Effector memory CD4-positive, alpha-beta T cell (primary cell): Measurements from ENCODE around the gene TP53I3.
A peak's percentile ranks its signal among the peaks of the same experiment; 100 is the strongest.

ENCODE experiments used
- DNase-seq, 3 donors: peaks; one replicate each; pipeline ENCODE4 v3.0.0-alpha.2; 2020
- H3K27ac ChIP-seq: 2 replicates; pipeline ENCODE4 v1.7.0; 2013; ENCODE audit warnings: mild to moderate bottlenecking, low read length, moderate library complexity; ENCODE audit not compliant: insufficient read depth, poor library complexity, severe bottlenecking
- H3K27me3 ChIP-seq: replicated peaks from 2 replicates; pipeline ENCODE4 v1.7.0; 2013; ENCODE audit warnings: mild to moderate bottlenecking, low read length; ENCODE audit not compliant: insufficient read depth, control insufficient read depth, poor library complexity, severe bottlenecking
- H3K36me3 ChIP-seq: 2 replicates; pipeline ENCODE4 v1.7.0; 2013; ENCODE audit warnings: mild to moderate bottlenecking, low read length, moderate library complexity; ENCODE audit not compliant: control insufficient read depth, insufficient read depth
- H3K4me1 ChIP-seq: 2 replicates; pipeline ENCODE4 v1.7.0; 2013; ENCODE audit warnings: low read length, mild to moderate bottlenecking; ENCODE audit not compliant: control insufficient read depth, insufficient read depth, poor library complexity, severe bottlenecking
- H3K4me3 ChIP-seq: 2 replicates; pipeline ENCODE4 v1.7.0; 2013; ENCODE audit warnings: low read length, low read depth, mild to moderate bottlenecking; ENCODE audit not compliant: insufficient read depth, poor library complexity, severe bottlenecking
- H3K9me3 ChIP-seq: 2 replicates; pipeline ENCODE4 v1.7.0; 2013; ENCODE audit warnings: mild to moderate bottlenecking, low read length, moderate library complexity; ENCODE audit not compliant: control insufficient read depth

Gene TP53I3

GRCh38 chr2:24058564-24059271 lies 25.9 kb downstream of the TP53I3 start:
- H3K9me3 ChIP-seq, result no peaks in the 10 kb centered on the region
- H3K4me3 ChIP-seq, result no peak overlapping the region
- no peaks in the 10 kb centered on the region for H3K4me1 ChIP-seq
- no peak overlapping the region for H3K27ac ChIP-seq
- no peaks in the 10 kb centered on the region for H3K36me3 ChIP-seq
- no peaks in the 10 kb centered on the region for H3K27me3 ChIP-seq
- no peak for DNase-seq

GRCh38 chr2:24055750-24056149 lies 28.9 kb downstream of the TP53I3 start:
- H3K9me3 ChIP-seq, result no peaks in the 10 kb centered on the region
- H3K27ac ChIP-seq, result no peak overlapping the region
- no peaks in the 10 kb centered on the region for H3K4me1 ChIP-seq
- no peak overlapping the region for H3K4me3 ChIP-seq
- DNase-seq, result no peak
- no peaks in the 10 kb centered on the region for H3K36me3 ChIP-seq
- peaks cover under 1% of the 10 kb centered on the region for H3K27me3 ChIP-seq

GRCh38 chr2:24054366-24055010 lies 30.1 kb downstream of the TP53I3 start:
- peaks cover 12% of the 10 kb centered on the region for H3K4me1 ChIP-seq
- no peak overlapping the region for H3K27ac ChIP-seq
- peaks cover 8% of the 10 kb centered on the region for H3K27me3 ChIP-seq
- DNase-seq, result no peak
- no peaks in the 10 kb centered on the region for H3K9me3 ChIP-seq
- H3K36me3 ChIP-seq, result no peaks in the 10 kb centered on the region
- no peak overlapping the region for H3K4me3 ChIP-seq

GRCh38 chr2:24052951-24053350 lies 31.7 kb downstream of the TP53I3 start:
- peaks cover 15% of the 10 kb centered on the region for H3K27me3 ChIP-seq
- H3K9me3 ChIP-seq, result no peaks in the 10 kb centered on the region
- H3K27ac ChIP-seq, result no peak overlapping the region
- no peak for DNase-seq
- peaks cover 18% of the 10 kb centered on the region for H3K4me1 ChIP-seq
- no peak overlapping the region for H3K4me3 ChIP-seq
- H3K36me3 ChIP-seq, result no peaks in the 10 kb centered on the region

- peaks cover 18% of the 10 kb centered on the region for H3K4me1 ChIP-seq
Measured at GRCh38 chr2:24051833-24052232, 32.8 kb downstream of the TP53I3 start.

GRCh38 chr2:24050041-24050979 lies 34.3 kb downstream of the TP53I3 start:
- Histone ChIP-seq H3K27ac (peak overlapping the region; percentile 18), H3K9me3 (no peaks in the 10 kb centered on the region), H3K4me1 (peaks cover 18% of the 10 kb centered on the region), H3K27me3 (peaks cover 15% of the 10 kb centered on the region), H3K4me3 (peak overlapping the region; percentile 64), H3K36me3 (no peaks in the 10 kb centered on the region)
- DNase-seq, result no peak

More at GRCh38 chr2:24051833-24052232, 32.8 kb downstream of the TP53I3 start:
- no peaks in the 10 kb centered on the region for H3K9me3 ChIP-seq
- no peak overlapping the region for H3K4me3 ChIP-seq
- H3K36me3 ChIP-seq, result no peaks in the 10 kb centered on the region
- no peak for DNase-seq
- H3K27me3 ChIP-seq, result peaks cover 15% of the 10 kb centered on the region
- no peak overlapping the region for H3K27ac ChIP-seq

- H3K27me3 ChIP-seq, result peaks cover 15% of the 10 kb centered on the region
- peak within 1 kb of the TSS; percentile 64 for H3K4me3 ChIP-seq
- H3K36me3 ChIP-seq, result no peaks in the 10 kb centered on the region
- peak within 1 kb of the TSS; percentile 18 for H3K27ac ChIP-seq
- H3K4me1 ChIP-seq, result peaks cover 18% of the 10 kb centered on the region
- DNase-seq, result peak; percentile 40 to 55 (median 49)
- H3K9me3 ChIP-seq, result no peaks in the 10 kb centered on the region
Measured at GRCh38 chr2:24049485-24050021, 35.1 kb downstream of the TP53I3 start, which contains the start of gene FKBP1B. Gene FKBP1B, plus strand, starts transcription at chr2:24049741. Its CDS starts 109 bp downstream, at chr2:24049850.

- Histone ChIP-seq H3K4me3 (peak overlapping the region; percentile 64), H3K27me3 (peaks cover 15% of the 10 kb centered on the region), H3K4me1 (peaks cover 18% of the 10 kb centered on the region), H3K27ac (no peak overlapping the region), H3K9me3 (no peaks in the 10 kb centered on the region), H3K36me3 (no peaks in the 10 kb centered on the region)
- DNase-seq, result no peak
Measured at GRCh38 chr2:24048769-24049484, 35.7 kb downstream of the TP53I3 start.

GRCh38 chr2:24047703-24048033 lies 37.0 kb downstream of the TP53I3 start:
- Histone ChIP-seq H3K9me3 (no peaks in the 10 kb centered on the region), H3K4me1 (peaks cover 18% of the 10 kb centered on the region), H3K4me3 (peak overlapping the region; percentile 6), H3K27me3 (peaks cover 15% of the 10 kb centered on the region), H3K36me3 (no peaks in the 10 kb centered on the region), H3K27ac (no peak overlapping the region)
- DNase-seq, result no peak
